Activated CD4-positive, alpha-beta T cell treated with anti-CD3 and anti-CD28 coated beads for 36 hours (primary cell): ENCODE measurements around the gene LINGO3. TPM values are rescaled to one million over a fixed set of nuclear protein-coding genes. Genes with fewer than 3 reads are reported as not detected.
"Not testable (repeated sequence)": the region's sequence is repeated elsewhere in the genome, so short reads cannot be mapped to it uniquely, and the experiment has no call there.

Experiments
- ATAC-seq: fragments of 200-7000 bp; cut with Tn5 transposase; one replicate; pipeline ENCODE4 v1.10.0; 2021; ENCODE audit warnings: mild to moderate bottlenecking, moderate library complexity
- CTCF ChIA-PET: fragments of 350-600 bp; sonication (Branson Sonifier 250); formaldehyde crosslinking; loops from one replicate; lab custom pipeline; 2021; ENCODE audit warnings: antibody characterized with exemption; lab: Charles Lee
- POLR2A ChIA-PET: fragments of 350-600 bp; sonication (Branson Sonifier 250); formaldehyde crosslinking; loops from one replicate; lab custom pipeline; 2021; ENCODE audit warnings: antibody characterized with exemption, inconsistent platforms; lab: Charles Lee
- DNase-seq: peaks from one replicate; pipeline ENCODE4 v3.0.0-alpha.2; 2020
- H3K27ac Mint-ChIP-seq: one replicate; pipeline ENCODE4 v1.8.0; 2021; ENCODE audit warnings: mixed read lengths
- H3K27me3 Mint-ChIP-seq: one replicate; pipeline ENCODE4 v1.8.0; 2021; ENCODE audit warnings: mixed read lengths
- H3K36me3 Mint-ChIP-seq: one replicate; pipeline ENCODE4 v1.8.0; 2021; ENCODE audit warnings: low read depth, mixed read lengths
- H3K4me1 Mint-ChIP-seq: one replicate; pipeline ENCODE4 v1.8.0; 2021; ENCODE audit warnings: mixed read lengths
- H3K4me3 Mint-ChIP-seq: one replicate; pipeline ENCODE4 v1.8.0; 2021; ENCODE audit warnings: mild to moderate bottlenecking, moderate library complexity, mixed read lengths
- H3K9me3 Mint-ChIP-seq: one replicate; pipeline ENCODE4 v1.8.0; 2021; ENCODE audit warnings: low read depth, mixed read lengths
- intact Hi-C, 2 experiments: fragments of 100-400 bp; cut with DNase I in 1 of 2; cut with micrococcal nuclease in 1 of 2; formaldehyde crosslinking; loops; one replicate each; pipeline versions ENCODE4 v1.14.2 to v1.15.1; 2022 to 2024; cut with DNase I, micrococcal nuclease
- total RNA-seq, 2 experiments: library from RNA; stranded (reverse); gene quantifications; one replicate each; pipeline ENCODE4 v1.2.3, GENCODE V29; 2021

Gene LINGO3
- total RNA-seq, 2 experiments from 2014 or later, result not detected

DNA sequence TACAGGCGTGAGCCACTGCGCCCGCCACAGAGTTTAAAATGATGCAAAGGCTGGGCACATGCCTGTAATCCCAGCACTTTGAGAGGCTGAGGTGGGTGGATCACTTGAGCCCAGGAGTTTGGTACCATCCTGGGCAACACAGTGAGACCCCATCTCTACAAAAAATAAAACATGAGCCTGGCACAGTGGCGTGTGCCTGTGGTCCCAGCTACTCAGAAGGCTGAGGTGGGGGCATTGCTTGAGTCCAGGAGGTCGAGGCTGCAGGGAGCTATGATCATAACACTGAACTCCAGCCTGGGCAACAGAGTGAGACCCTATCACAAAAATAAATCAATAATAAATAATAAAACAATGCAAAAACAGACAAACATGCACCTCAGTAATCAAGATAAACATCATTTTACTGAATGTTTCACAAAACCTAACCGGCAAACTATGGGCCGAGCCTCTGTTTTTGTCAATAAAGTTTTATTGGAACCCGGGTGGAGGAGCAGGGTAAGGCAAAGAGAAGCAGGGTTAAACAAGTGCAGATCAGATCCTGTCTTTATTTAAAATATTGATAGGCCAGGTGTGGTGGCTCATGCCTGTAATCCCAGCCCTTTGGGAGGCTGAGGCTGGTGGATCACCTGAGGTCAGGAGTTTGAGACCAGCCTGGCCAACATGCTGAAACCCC, 24.0 kb downstream of the LINGO3 start:
- H3K27ac Mint-ChIP-seq, result no peak overlapping the region
- H3K4me1 Mint-ChIP-seq, result peaks cover 16% of the 10 kb centered on the region
- intact Hi-C loops, result no loop called here
- H3K4me3 Mint-ChIP-seq, result no peak overlapping the region
- no peaks in the 10 kb centered on the region for H3K36me3 Mint-ChIP-seq
- DNase-seq (no peak), ATAC-seq (no peak)
- ChIA-PET CTCF (no interaction called here), POLR2A (no interaction called here)
- peaks cover 3% of the 10 kb centered on the region for H3K27me3 Mint-ChIP-seq
- no peaks in the 10 kb centered on the region for H3K9me3 Mint-ChIP-seq

GRCh38 chr19:2282862-2283237, 25.1 kb downstream of the LINGO3 start:
- POLR2A ChIA-PET, result no interaction called here
- Mint-ChIP-seq H3K27me3 (no peaks in the 10 kb centered on the region), H3K4me3 (no peak overlapping the region), H3K27ac (no peak overlapping the region), H3K4me1 (peaks cover 12% of the 10 kb centered on the region), H3K36me3 (no peaks in the 10 kb centered on the region), H3K9me3 (no peaks in the 10 kb centered on the region)
- no peak for DNase-seq
- no peak for ATAC-seq
- CTCF ChIA-PET, result interaction anchor here (0.6 kb wide), 1 partner anchor 45 kb away, joined by 3 read pairs; no protein-coding TSS in a partner anchor
- intact Hi-C loops, result no loop called here

DNA sequence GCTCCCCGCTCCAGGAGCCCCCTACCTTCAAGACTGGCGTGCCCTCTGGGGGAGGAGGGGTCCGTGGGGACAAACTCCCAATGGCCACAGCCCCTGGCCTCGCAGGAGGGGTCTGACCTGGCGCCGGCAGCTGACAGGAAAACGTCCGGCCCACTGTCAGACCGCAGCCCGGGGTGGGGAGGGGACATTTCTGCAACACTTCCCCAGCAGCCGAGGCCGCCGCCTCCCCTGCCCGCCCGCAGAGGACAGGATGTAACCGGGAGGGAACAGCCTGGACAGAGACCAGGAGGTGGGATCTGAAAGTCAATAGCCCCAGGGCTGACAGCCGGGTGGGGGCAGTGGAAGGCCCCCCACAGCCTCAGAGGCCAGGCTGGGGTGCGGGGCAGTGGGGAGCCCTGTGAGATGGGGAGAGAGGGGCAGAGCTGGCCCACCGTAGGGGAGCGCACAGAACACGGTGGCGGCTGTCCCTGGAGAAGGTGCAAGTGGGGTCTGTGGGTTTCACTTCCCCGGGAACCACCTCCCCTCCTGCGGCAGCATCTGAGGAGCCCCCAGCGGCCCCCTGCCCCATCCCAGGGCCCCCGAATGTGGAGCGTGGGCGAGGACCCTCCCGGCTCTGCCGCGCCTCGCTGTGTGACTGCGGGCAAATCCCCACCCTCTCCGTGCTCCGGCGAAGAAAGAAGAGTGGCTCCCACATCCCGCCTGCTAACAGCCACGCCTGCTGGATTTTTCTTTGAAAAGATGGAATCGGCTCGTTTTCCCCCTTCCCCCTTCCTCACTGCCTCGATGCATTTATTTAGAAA, 25.7 kb downstream of the LINGO3 start, which contains the start of gene PEAK3:
Gene PEAK3 (minus strand): TSS at position 114 of the 800 bp plus-strand sequence. CDS start 1,244 bp downstream, outside the sequence.
- Mint-ChIP-seq H3K27ac (no peak within 1 kb of the TSS), H3K4me3 (no peak within 1 kb of the TSS), H3K36me3 (no peaks in the 10 kb centered on the region), H3K4me1 (peaks cover 12% of the 10 kb centered on the region), H3K9me3 (no peaks in the 10 kb centered on the region), H3K27me3 (no peaks in the 10 kb centered on the region)
- ChIA-PET POLR2A (no interaction called here), CTCF (interaction anchor here (0.6 kb wide), 1 partner anchor 45 kb away, joined by 3 read pairs; no protein-coding TSS in a partner anchor)
- intact Hi-C loops, result no loop called here
- ATAC-seq (peak; percentile 40), DNase-seq (peak; percentile 56)

GRCh38 chr19:2281265-2282061, 26.5 kb downstream of the LINGO3 start:
- not testable (repeated sequence) for H3K4me3 Mint-ChIP-seq

GRCh38 chr19:2280633-2281264, 27.2 kb downstream of the LINGO3 start:
- Mint-ChIP-seq H3K27ac (no peak overlapping the region), H3K9me3 (no peaks in the 10 kb centered on the region), H3K4me3 (no peak overlapping the region), H3K36me3 (peaks cover 4% of the 10 kb centered on the region), H3K27me3 (no peaks in the 10 kb centered on the region), H3K4me1 (peaks cover 12% of the 10 kb centered on the region)
- DNase-seq (no peak), ATAC-seq (no peak)
- intact Hi-C loops, result no loop called here
- ChIA-PET CTCF (no interaction called here), POLR2A (no interaction called here)

More at GRCh38 chr19:2281265-2282061, 26.5 kb downstream of the LINGO3 start:
- H3K27ac Mint-ChIP-seq, H3K36me3 Mint-ChIP-seq, CTCF ChIA-PET, DNase-seq, POLR2A ChIA-PET, intact Hi-C loops, ATAC-seq, H3K9me3 Mint-ChIP-seq, H3K27me3 Mint-ChIP-seq: not testable (repeated sequence)
- peaks cover 12% of the 10 kb centered on the region for H3K4me1 Mint-ChIP-seq

DNA sequence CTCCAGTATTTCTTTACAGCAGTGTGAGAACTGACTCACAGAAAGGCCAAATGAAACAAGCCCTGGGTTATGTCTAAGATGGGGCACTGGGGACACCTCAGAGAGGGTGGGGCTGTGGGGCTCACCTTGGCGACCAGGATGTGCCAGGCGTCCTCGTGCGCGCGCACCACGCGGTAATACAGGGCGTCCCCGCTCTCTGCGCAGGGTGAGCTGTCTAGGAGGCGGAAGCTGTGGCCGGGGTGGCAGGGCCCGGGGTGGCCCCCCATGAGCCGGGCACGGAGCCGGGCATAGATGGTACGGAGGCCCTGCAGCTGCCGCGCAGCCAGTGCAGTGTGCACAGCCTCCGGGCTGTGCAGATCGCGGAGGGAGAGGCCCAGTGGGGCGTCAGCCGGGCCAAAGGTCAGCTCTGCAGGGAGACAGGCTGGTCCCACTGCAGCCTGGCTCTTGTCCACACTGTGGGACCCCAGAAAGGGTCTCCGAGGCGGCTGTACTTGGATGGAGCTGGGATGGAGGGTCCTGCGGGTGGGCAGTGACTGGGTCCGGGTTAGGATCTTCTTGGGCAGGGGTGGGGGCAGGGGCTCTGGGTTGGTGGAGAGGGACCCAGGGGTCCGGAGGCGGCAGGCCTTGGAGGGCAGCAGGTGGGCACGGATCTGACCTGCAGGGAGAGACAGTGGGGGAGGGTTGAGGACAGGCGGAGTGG, 29.3 kb downstream of the LINGO3 start:
- intact Hi-C loops, result loop anchor here in 1 of 2 experiments (10.0 kb wide), 1 partner anchor 116 kb away; no protein-coding TSS in a partner anchor
- Mint-ChIP-seq H3K36me3 (peaks cover 16% of the 10 kb centered on the region), H3K9me3 (no peaks in the 10 kb centered on the region), H3K27ac (no peak overlapping the region), H3K4me1 (peaks cover 24% of the 10 kb centered on the region), H3K4me3 (no peak overlapping the region), H3K27me3 (no peaks in the 10 kb centered on the region)
- DNase-seq (no peak), ATAC-seq (no peak)
- POLR2A ChIA-PET, result interaction anchor here (2.8 kb wide), 1 partner anchor 10 kb away, joined by 18 read pairs; no protein-coding TSS in a partner anchor
- CTCF ChIA-PET, result interaction anchor here (0.8 kb wide), 1 partner anchor 39 kb away, joined by 4 read pairs; no protein-coding TSS in a partner anchor

DNA sequence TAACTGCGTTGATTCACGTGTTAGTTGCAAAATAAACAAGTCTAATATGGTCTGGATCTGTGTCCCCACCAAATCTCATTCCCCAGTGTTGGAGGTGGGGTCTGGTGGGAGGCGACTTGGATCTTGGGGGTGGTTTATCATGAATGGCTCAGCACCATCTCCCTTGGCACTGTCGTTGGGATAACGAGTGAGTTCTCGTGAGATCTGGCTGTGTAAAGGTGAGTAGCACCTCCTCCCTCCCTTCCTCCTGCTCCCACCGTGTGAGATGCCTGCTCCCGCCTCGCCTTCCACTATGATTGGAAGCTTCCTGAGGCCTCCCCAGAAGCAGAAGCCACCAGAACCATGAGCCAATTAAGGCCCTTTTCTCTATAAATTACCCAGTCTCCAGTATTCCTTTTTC, 30.8 kb downstream of the LINGO3 start:
- intact Hi-C loops, result loop anchor here in 1 of 2 experiments (10.0 kb wide), 1 partner anchor 118 kb away; no protein-coding TSS in a partner anchor
- no peaks in the 10 kb centered on the region for H3K9me3 Mint-ChIP-seq
- DNase-seq (no peak), ATAC-seq (no peak)
- H3K4me1 Mint-ChIP-seq, result peaks cover 26% of the 10 kb centered on the region
- no peak overlapping the region for H3K27ac Mint-ChIP-seq
- H3K36me3 Mint-ChIP-seq, result peaks cover 27% of the 10 kb centered on the region
- no peak overlapping the region for H3K4me3 Mint-ChIP-seq
- ChIA-PET POLR2A (interaction anchor here (0.6 to 2.8 kb wide), 3 partner anchors 11 to 865 kb away, joined by 3 to 18 read pairs (median 3); no protein-coding TSS in a partner anchor), CTCF (interaction anchor here (0.6 to 1.0 kb wide), 3 partner anchors 11 to 386 kb away, joined by 3 to 4 read pairs (median 3); no protein-coding TSS in a partner anchor)
- H3K27me3 Mint-ChIP-seq, result no peaks in the 10 kb centered on the region

DNA sequence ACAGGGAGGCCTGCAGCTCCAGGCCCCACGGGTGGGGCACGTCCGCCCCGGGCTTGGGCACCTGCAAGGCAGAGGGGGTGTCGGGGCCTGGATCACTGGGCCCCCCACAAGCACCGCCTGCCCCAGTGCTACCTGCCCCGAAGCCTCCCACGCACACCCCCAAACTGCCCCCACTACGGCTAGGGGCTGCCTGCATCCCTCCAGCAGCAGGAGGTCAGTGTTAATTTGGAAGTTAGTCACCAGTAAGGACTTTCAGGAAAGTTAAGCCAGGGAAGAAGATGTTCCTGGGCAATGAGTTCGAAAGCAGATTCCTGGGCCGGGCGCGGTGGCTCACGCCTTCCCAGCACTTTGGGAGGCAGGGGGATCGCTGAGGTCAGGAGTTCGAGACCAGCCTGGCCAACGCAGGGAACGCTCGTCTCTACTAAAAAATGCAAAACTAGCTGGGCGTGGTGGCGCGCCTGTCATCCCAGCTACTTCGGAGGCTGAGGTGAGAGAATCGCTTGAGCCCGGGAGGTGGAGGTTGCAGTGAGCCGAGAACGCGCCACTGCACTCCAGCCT, 31.4 kb downstream of the LINGO3 start:
- CTCF ChIA-PET, result interaction anchor here (0.6 to 1.0 kb wide), 3 partner anchors 11 to 386 kb away, joined by 3 to 4 read pairs (median 3); no protein-coding TSS in a partner anchor
- intact Hi-C loops, result loop anchor here in 1 of 2 experiments (10.0 kb wide), 1 partner anchor 118 kb away; no protein-coding TSS in a partner anchor
- Mint-ChIP-seq H3K27ac (no peak overlapping the region), H3K4me3 (no peak overlapping the region), H3K4me1 (peaks cover 23% of the 10 kb centered on the region), H3K9me3 (no peaks in the 10 kb centered on the region), H3K27me3 (no peaks in the 10 kb centered on the region), H3K36me3 (peaks cover 31% of the 10 kb centered on the region)
- ATAC-seq (no peak), DNase-seq (no peak)
- POLR2A ChIA-PET, result interaction anchor here (0.6 to 2.8 kb wide), 3 partner anchors 12 to 865 kb away, joined by 3 to 18 read pairs (median 3); no protein-coding TSS in a partner anchor

DNA sequence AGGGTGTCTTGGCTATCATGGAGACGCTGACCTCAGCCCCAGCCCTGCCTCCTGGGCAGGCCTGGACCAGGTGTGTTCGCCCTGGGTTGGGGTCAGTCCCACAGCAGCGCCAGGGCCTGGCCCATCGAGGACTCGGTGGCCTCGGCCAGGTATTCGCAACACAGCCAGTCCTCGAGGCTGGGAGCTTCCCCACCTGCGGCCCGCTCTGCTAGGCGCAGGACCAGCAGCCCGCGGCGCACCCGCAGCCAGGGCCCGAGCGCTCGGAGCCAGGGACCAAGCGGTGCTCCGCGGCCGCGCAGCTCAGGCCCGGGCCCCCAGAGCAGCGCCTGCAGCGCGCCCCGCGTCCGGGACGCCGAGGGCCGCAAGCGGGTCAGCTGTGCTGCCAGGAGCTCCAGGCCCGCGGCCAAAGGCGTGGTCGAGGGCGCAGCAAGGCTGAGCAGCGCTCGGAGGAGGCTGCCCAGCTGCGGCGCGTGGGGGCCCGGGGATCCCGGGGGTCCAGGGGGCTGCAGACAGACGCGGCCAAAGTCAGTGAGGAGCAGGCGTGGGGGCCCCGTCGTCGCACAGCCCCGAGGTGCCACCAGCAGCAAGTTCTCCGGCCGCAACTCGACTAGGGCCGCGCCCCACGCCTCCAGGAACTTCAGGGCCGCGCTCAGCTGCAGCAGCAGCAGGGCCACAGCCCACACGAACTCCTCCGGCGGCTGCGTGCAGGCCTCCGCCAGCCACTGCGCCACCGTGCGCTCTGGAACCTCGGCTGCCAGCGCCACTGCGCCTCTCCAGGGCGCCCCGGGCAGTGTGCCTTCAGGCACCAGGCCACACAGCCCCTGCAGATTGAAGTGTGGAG, 32.1 kb downstream of the LINGO3 start:
- POLR2A ChIA-PET, result interaction anchor here (1.1 to 1.3 kb wide), 2 partner anchors 13 to 35 kb away, joined by 3 read pairs; no protein-coding TSS in a partner anchor
- H3K27me3 Mint-ChIP-seq, result no peaks in the 10 kb centered on the region

More for the DNA sequence above, 32.1 kb downstream of the LINGO3 start:
- Mint-ChIP-seq H3K9me3 (no peaks in the 10 kb centered on the region), H3K4me1 (peaks cover 25% of the 10 kb centered on the region), H3K4me3 (no peak overlapping the region), H3K27ac (no peak overlapping the region), H3K36me3 (peaks cover 35% of the 10 kb centered on the region)
- no peak for ATAC-seq
- intact Hi-C loops, result loop anchor here (2.0 to 10.0 kb wide), 2 partner anchors 115 to 119 kb away; no protein-coding TSS in a partner anchor
- no peak for DNase-seq
- CTCF ChIA-PET, result interaction anchor here (1.0 to 1.8 kb wide), 2 partner anchors 12 kb away, joined by 3 to 8 read pairs; no protein-coding TSS in a partner anchor
